GM18873 (cell line): ENCODE measurements around the gene NLRP12.
"Not testable (repeated sequence)": the region's sequence is repeated elsewhere in the genome, so short reads cannot be mapped to it uniquely, and the experiment has no call there.

ENCODE experiments used
- ATAC-seq: cut with Tn5 transposase; IDR thresholded peaks from one replicate; pipeline ENCODE4 v1.9.1; 2021; ENCODE audit warnings: mild to moderate bottlenecking, moderate library complexity, moderate number of reproducible peaks; ENCODE audit not compliant: unreplicated experiment, low FRiP score

Gene NLRP12

DNA sequence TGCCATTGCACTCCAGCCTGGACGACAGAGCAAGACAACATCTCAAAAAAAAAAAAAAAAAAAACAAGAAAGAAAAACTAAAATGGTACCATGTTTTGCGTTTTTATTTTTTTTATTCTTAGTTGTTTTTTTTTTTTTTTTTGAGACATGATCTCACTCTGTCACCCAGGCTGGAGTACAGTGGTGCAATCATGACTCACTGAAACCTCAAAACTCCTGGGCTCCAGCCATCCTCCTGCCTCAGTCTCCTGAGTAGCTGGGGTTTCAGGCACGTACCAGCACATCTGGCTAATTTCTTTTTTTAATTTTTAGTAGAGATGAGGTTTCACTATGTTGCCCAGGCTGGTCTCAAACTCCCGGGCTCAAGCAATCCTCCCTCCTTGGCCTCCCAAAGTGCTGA, 16.8 kb upstream of the NLRP12 start:
- not testable (repeated sequence) for ATAC-seq

DNA sequence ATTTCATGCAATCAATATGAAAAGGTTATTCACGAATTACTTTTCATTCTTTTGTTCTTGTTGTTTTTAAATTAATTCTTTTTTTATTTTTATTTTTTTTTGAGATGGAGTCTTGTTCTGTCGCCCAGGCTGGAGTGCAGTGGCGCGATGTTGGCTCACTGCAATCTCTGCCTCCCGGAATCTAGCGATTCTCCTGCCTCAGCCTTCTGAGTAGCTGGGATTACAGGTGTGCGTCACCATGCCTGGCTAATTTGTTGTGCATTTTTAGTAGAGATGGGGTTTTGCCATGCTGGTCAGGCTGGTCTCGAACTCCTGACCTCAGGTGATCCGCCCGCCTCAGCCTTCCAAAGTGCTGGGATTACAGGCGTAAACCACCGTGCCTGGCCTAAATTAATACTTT, 16.1 kb upstream of the NLRP12 start:
- not testable (repeated sequence) for ATAC-seq

DNA sequence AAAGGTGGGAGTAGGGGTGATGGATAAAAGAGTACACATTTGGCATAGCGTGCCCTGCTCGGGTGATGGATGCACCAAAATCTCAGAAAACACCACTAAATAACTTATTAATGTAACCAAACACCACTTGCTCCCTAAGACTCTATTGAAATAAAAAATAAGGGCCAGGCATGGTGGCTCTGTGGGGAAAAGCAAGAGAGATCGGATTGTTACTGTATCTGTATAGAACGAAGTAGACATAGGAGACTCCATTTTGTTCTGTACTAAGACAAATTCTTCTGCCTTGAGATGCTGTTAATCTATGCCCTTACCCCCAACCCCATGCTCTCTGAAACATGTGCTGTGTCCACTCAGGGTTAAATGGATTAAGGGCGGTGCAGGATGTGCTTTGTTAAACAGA, 14.3 kb upstream of the NLRP12 start:
- not testable (repeated sequence) for ATAC-seq

DNA sequence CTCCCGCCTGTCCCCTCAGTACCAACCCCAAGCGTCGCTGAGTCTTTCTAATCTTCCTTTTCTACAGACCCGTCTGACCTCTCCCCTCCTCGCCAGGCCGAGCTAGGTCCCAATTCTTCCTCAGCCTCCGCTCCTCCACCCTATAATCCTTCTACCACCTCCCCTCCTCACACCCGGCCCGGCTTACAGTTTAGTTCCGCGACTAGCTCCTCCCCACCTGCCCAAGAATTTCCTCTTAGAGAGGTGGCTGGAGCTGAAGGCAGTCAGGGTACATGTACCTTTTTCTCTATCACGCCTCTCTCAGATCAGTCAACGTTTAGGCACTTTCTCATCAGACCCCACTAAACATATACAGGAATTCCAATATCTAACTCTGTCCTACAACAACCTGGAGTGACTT, 8.7 kb upstream of the NLRP12 start:
- ATAC-seq = not testable (repeated sequence)

DNA sequence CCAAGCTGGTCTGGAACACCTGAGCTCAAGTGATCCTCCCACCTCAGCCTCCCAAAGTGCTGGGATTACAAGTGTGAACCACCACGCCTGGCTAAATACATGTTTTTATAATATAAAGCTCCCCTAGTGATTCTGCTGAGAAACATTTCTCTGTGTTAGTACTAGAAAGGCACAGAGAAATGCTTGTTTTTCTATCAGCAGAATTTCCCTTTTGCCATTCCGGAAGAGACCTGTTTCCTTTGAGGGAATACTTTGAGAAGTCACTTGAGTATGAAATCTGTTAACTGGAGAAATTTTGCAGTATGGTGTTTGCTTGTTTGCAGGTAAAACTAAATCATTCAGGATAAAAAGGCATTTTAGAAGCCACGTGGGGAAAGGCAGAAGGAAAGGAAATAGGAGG, 4.4 kb upstream of the NLRP12 start:
- no peak for ATAC-seq

DNA sequence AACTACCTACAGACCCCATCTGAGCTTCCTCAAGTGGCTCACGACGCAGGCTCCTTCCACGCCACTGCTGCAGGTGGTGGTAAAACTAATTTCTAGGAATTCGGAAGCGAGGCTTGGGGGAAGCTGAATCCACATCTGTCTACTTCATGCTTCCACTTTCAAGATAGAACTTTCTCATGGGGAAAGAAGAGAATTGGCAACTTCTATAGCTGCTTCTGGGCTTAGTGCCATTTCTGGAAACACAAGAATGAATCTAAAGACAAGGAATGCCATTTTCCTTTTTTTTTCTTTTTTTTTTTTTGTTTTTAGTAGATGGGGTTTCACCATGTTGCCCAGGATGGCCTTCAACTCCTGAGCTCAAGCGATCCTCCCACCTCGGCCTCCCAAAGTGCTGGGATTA, 2.8 kb upstream of the NLRP12 start:
- ATAC-seq = no peak

DNA sequence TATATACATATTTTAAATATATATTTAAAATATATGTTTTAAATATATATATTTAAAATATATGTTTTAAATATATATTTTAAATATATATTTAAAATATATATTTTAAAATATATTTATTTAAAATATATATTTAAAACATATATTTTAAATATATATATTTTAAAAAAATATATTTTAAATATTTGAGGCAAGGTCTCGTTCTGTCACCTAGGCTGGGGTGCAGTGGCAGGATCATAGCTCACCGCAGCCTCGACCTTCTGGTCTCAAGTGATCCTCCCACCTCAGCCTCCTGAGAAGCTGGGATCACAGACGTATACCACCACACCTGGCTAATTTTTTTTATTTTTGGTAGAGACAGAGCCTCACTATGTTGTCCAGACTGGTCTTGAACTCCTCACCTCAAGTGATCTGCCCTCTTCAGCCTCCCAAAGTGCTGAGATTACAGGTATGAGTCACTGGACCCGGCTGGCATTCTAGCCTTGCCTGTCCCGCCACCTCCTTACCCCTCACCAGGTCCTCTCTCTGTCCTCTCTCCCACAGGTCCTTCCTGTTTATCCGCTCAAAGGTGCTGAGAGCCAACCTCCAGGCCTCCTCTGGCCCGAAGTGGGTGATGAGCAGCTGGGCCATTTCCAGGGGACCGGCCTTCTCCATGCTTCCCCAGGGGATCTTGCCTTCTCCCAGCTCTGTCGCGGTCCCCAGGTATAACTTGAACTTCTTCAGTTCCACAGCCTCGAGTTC, 564 bp downstream of the NLRP12 start:
- no peak for ATAC-seq

DNA sequence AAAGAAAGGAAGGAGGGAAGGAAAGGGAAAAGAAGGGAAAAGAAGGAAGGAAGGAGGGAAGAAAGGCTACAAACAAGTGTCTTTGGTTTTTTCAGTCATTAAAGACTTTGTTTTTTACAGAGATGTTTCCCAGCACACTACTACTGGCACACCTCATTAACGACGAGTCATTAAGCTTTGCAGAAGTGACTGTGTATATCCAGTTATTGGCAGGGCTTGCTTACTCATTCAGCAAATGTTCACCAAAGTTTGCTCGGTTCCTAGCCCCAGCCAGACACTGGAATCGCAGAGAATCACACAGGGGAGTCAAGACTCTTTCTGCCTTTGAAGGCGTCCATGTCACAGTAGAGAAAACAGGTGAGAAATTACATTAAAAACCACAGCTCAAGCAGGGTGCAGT, 4.3 kb downstream of the NLRP12 start:
- ATAC-seq = no peak

DNA sequence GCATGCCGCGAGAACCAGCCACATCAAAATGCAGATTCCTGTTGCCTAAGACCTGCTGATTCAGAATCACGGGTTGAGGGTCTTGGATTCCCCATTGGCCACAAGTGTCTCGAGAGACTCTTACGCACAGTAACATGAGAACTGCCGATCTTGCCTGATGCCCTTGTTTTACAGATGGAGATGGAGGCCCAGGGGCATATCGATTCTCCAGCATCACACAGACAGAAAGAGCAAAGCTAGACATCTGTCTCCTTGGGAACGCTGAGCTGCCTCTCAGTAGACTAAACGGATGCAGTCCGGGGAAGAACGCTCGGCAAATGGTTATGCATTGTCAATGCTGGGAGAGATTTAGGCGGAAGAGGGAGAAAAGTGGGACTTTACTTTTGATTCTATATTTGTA, 5.4 kb downstream of the NLRP12 start:
- no peak for ATAC-seq

DNA sequence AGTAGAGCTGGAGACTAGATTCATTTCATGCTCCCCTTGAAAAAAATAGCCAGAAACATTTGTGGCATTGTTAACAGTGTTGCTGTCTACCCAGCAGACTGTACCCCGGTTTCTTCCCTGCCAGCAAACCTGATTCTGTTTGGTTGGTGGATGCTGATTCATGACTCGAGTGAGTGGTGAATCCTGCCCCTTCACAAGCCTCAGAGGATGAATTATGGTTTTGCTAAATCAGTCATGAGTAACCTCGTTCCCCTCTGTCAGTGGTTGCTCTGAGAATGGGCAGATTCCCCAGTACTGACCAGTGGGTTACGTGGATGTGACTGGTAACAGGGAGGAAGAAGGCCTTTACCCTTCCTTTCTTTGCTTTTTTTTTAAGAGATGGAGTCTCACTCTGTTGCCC, 10.1 kb downstream of the NLRP12 start:
- ATAC-seq = no peak

DNA sequence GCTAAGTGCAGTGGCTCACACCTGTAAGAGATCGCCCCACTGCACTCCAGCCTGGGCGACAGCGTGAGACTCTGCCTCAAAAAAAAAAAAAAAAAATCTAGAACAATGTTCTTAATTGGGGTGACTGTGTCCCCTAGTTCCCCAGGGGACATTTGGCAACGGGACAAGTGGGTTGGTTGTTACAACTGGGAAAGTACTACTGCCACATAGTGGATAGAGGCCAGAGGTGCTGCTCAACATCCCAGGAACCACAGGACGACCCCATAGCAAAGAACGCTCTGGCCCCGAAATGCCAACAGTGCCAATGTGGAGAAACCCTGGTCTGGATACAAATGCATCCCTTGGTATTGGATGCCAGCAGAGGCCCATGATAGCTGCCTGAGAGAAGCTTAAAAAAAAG, 11.8 kb downstream of the NLRP12 start:
- no peak for ATAC-seq

DNA sequence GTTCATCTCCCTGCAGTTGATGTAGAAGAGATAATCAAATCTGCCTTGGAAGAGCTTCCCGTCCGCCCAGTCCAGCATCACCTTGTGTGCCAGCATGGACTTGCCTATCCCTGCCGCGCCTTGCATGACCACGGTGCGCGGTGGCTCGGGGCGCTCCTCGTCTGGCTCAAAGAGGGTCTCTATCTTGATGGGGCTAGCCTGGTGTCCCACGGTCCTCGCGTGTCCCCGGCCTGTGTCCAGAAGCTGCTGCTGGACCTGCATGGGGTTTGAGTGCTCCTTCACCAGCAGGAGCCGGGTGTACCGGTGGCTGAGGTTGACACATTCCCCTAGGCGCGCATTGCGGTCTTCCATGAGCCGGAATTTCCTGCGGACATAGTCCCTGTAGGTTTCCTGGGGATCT, 13.2 kb downstream of the NLRP12 start:
- ATAC-seq = no peak

DNA sequence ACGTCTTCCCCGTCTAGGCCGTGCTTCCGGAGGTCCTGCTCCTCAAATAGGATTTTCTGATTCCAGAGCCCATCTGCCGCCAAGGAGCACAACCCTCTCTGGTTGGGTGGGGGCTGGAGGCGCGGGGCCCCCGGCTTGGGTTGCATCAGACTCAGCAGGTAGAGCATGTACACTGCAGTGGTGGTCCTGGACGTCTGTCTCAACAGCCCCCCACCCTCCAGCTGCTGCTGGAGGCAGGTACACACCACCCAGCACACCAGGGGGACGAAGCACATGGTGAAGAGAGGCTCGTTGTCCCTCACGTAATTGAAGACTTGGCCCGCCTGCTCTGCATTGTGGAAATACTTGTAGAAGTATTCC, 13.9 kb downstream of the NLRP12 start:
- no peak for ATAC-seq

DNA sequence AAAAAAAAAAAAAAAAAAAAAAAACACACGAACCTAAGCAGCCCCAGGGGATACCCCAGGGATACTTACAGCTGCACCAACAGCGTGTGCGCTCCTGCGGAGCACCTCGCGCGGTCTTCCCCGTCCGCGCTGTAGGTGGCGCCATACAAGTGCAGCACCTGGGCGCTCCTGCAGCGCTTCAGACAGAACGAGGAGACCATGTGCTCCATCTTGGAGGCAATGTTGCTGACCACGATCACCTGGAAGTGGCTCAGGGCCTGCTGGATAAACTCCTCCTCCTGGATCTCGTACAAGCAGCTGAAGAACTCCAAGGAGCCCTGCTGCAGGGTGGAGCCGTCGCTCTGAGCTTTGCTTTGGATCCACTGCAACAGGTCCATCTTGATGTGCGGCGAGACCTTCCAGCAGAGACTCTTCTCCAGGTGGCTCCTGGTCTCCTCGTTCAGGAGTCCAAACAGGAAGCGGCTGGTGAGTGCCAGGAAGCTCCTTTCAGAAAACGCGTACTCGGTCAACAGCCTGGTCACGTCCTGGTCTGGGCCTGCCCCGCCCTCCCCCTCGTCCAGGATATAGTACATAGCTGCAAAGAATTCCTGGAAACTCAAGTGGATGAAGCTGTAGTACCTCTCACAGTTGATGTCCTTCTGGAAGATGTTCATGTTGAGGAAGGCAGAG, 14.5 kb downstream of the NLRP12 start:
- no peak for ATAC-seq

DNA sequence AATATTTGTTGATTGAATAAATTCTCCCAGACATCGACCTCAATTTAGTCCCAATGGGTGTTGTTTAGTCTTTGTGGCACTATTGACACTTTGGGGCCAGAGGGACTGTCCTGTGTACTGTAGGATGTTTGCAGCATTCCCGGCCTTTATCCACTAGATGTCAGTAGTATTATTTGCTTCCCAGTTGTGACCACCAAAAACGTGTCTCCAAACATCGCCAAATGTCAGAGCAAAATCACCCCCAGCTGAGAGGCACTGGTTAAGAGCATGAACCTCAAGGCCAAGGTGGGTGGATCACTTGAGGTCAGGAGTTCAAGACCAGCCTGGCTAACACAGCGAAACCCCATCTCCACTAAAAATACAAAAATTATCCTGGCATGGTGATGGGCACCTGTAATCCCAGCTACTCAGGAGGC, 15.4 kb downstream of the NLRP12 start:
- ATAC-seq = no peak

DNA sequence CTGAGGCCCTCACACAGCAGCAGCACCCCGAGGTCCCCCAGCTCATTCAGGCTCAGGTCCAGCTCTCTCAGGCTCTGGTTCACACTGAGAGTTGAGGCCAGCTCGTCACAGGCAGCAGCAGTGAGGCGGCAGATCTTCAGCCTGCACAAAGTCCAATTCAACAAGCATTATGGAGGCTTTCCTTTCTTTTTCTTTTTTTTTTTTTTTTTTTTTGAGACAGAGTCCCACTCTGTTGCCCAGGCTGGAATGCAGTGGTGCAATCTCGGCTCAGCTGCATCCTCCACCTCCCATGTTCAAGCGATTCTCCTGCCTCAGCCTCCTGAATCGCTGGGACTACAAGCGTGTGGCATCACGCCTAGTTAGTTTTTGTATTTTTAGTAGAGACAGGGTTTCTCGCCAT, 22.9 kb downstream of the NLRP12 start:
- no peak for ATAC-seq

DNA sequence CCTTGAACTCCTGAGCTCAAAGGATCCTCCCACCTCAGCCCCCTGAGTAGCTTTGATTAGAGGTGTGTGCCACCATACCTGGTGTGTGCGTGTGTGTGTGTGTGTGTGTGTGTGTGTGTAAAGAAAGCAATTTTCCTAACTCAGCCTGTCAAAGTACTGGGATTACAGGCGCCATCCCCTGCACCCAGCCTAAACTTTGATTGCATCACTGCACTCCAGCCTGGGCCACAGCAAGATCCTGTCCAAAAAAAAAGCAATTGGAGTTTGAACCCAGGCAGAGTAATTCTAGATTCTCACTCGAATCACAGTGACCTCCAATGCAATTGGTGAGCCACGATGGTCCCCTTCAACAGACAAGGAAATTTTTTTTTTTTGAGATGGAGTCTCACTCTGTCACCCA, 29.1 kb downstream of the NLRP12 start:
- ATAC-seq = no peak

DNA sequence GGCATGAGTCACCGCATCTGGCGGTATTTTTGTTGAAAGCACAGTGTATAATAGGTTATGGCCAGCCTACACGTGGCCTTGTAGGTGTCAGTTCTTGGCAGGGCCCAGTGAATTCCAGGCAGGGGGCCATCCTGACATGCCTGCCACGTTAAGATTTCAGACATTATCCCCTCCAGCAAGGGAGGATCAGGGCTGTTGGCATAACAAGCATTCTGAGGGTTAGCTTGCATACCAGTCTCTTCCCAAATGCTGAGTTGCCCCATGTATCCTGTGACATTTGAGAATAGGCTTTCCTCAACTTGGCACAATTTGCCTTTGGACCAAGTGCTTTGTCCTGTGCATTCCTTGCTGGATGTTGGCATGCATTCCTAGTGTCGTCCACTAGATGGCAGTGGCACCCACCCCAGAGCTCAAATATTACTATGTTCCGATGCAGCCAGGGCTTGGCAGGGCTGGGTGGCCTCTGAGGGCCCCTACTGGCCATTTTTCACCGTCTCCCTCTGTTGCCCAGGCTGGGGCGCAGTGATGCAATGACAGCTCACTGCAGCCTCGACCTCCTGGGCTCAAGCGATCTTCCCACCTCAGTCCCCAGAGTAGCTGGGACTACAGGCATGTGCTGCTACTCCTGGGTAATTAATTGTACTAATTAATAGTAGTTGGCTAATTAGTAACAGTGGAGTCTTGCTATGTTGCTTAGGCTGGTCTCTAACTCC, 31.2 kb downstream of the NLRP12 start:
- no peak for ATAC-seq

DNA sequence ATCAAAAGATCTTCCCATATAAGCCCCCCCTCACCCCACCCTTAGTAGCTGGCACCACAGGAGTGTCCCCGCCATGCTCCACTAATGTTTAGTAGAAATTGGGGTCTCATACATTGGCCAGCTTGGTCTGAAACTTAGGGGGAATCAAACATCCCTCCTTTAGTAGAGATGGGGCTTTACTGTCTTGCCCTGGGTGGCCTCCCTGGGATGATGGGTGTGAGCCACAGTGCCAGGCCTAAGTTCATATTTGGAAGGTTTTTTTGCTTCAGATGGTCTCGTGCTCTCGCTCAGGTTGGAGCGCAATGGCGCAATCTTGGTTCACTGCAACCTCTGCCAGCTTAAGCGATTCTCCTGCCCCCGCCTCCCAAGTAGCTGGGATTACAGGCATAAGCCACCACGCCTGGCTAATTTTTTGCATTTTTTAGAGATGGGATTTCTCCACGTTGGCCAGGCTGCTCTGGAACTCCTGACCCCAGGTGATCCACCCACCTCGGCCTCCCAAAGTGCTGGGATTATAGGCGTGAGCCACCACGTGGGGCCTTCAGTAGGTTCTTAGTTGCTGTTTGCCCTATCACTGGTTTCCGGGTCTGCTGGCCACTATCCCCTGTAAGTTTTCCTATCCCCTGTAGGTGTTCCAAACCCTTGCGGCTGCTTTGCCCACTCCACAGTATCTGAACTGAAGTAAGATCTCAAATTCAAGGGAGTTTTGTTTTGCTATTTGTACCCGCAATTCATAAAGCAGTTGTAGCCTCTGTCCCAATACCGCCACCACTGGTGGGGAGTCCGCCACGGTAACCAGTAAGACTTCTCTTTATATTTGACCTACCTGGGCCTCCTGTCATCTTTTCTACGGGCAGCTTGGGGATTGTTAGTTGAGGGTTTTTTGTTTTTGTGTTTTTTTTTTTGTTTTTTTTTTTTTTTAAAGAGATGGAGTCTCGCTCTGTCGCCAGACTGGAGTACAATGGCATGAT, 34.1 kb downstream of the NLRP12 start:
- ATAC-seq = no peak

DNA sequence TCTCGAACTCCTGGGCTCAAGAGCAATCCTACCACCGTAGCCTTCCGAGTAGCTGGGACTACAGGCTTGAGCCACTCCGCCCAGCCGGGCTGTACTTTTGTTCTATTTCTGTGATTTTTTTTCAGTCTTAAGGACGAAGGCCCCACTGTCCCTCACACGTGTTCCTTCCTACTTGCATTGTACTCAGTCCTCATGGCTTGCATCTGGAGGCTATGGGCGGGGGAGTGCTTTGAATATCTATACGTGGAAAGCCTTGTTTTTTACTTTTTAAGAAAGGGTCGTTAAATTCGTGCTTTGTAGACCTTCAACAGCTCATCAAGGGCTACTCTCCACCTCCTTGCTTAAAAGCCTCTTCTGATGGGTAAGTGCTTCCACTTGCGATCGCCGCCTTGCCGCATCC, 36.8 kb downstream of the NLRP12 start:
- ATAC-seq = no peak

DNA sequence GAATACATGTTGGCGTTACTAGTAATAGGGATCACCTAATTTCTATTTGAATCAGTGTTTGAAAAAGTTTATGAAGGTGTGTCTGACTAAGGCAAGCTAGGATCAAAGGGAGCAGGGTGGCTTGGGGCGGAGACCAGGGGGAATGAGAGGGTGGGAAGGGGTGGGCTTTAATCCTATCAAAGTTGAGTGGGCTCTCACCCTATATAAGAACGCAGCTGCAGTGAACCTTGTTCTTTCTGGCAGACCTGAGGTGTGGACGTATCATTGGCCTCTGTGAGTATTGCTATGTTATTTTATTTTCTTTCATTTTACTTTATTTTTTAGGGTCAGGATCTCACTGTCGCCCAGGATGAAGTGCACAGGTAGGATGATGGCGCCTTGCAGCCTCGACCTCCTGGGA, 37.4 kb downstream of the NLRP12 start:
- ATAC-seq = no peak
